HFFc6 (cell line): ENCODE data around the gene MACF1. TPM values are rescaled to one million over a fixed set of nuclear protein-coding genes. Genes with fewer than 3 reads are reported as not detected.

Source experiments
- DNase-seq: peaks from one replicate; pipeline ENCODE4 v3.0.0-alpha.2; 2018
- H3K27ac Mint-ChIP-seq: 2 replicates; pipeline ENCODE4 v1.8.0; 2020; ENCODE audit warnings: mild to moderate bottlenecking, mixed read lengths
- H3K27me3 Mint-ChIP-seq: 2 replicates; pipeline ENCODE4 v1.8.0; 2021; ENCODE audit warnings: mild to moderate bottlenecking, moderate library complexity, mixed read lengths; ENCODE audit not compliant: insufficient read depth
- H3K36me3 Mint-ChIP-seq: 2 replicates; pipeline ENCODE4 v1.8.0; 2021; ENCODE audit warnings: low read depth, mixed read lengths
- H3K4me1 Mint-ChIP-seq: 2 replicates; pipeline ENCODE4 v1.8.0; 2020; ENCODE audit warnings: low read depth, mixed read lengths
- H3K4me3 Mint-ChIP-seq: 2 replicates; pipeline ENCODE4 v1.8.0; 2020; ENCODE audit warnings: mild to moderate bottlenecking, moderate library complexity, mixed read lengths
- H3K9me3 Mint-ChIP-seq: 2 replicates; pipeline ENCODE4 v1.8.0; 2020; ENCODE audit warnings: mild to moderate bottlenecking, mixed read lengths
- CTCF ChIP-seq: fragments of 200-600 bp; sonication (generic); IDR thresholded peaks from 2 replicates; pipeline ENCODE4 v1.5.0; 2021; ENCODE audit warnings: antibody characterized with exemption, mild to moderate bottlenecking
- total RNA-seq, 6 experiments: library from RNA; stranded (reverse); fragmentation: NEBNext Ultra II Directional; extraction: Animal tissue kit (Norgen Biotek cat#: 25700); gene quantifications; 2 replicates in 1 of 6; 3 replicates in 5 of 6; pipeline ENCODE4 v1.2.3, GENCODE V29; 2021

Gene MACF1
- total RNA-seq, 6 experiments from 2014 or later: 201 to 308 (median 223) TPM

GRCh38 chr1:39213511-39214002, 9.1 kb downstream of the MACF1 start:
- peaks cover 63% of the 10 kb centered on the region for H3K4me1 Mint-ChIP-seq
- H3K9me3 Mint-ChIP-seq: no peaks in the 10 kb centered on the region
- peak; percentile 83 for DNase-seq
- no peak for TF ChIP-seq CTCF
- H3K27me3 Mint-ChIP-seq: peaks cover 1% of the 10 kb centered on the region; the same call in 1 of the 2 replicates
- H3K27ac Mint-ChIP-seq: peak overlapping the region; percentile 88
- H3K36me3 Mint-ChIP-seq: 0 out of 2 replicates have a peak, but pooled peaks cover 11% of the 10 kb centered on the region
- peak overlapping the region; percentile 68 for H3K4me3 Mint-ChIP-seq

GRCh38 chr1:39214021-39214713, 9.7 kb downstream of the MACF1 start:
- H3K4me3 Mint-ChIP-seq: peak overlapping the region; percentile 68
- TF ChIP-seq CTCF: no peak
- H3K27ac Mint-ChIP-seq: peak overlapping the region; percentile 88
- 0 out of 2 replicates have a peak, but pooled peaks cover 11% of the 10 kb centered on the region for H3K36me3 Mint-ChIP-seq
- peaks cover 65% of the 10 kb centered on the region for H3K4me1 Mint-ChIP-seq
- peak; percentile 52 for DNase-seq
- H3K9me3 Mint-ChIP-seq: no peaks in the 10 kb centered on the region
- peaks cover 1% of the 10 kb centered on the region; the same call in 1 of the 2 replicates for H3K27me3 Mint-ChIP-seq

GRCh38 chr1:39214714-39214997, 10.2 kb downstream of the MACF1 start:
- Mint-ChIP-seq H3K4me3 (peak overlapping the region; percentile 68), H3K36me3 (0 out of 2 replicates have a peak, but pooled peaks cover 7% of the 10 kb centered on the region), H3K9me3 (no peaks in the 10 kb centered on the region), H3K27me3 (peaks cover under 1% of the 10 kb centered on the region; the same call in 1 of the 2 replicates), H3K27ac (peak overlapping the region; percentile 88), H3K4me1 (peaks cover 65% of the 10 kb centered on the region)
- no peak for DNase-seq
- TF ChIP-seq CTCF: no peak

GRCh38 chr1:39214998-39215873, 10.7 kb downstream of the MACF1 start:
- no peak for TF ChIP-seq CTCF
- Mint-ChIP-seq H3K9me3 (no peaks in the 10 kb centered on the region), H3K27ac (peak overlapping the region; percentile 88), H3K4me3 (peak overlapping the region; percentile 68), H3K36me3 (0 out of 2 replicates have a peak, but pooled peaks cover 4% of the 10 kb centered on the region), H3K27me3 (no peaks in the 10 kb centered on the region; the same call in 1 of the 2 replicates), H3K4me1 (peaks cover 63% of the 10 kb centered on the region)
- peak; percentile 24 for DNase-seq

GRCh38 chr1:39216771-39217170, 12.3 kb downstream of the MACF1 start:
- H3K27ac Mint-ChIP-seq: peak overlapping the region; percentile 88
- no peak overlapping the region for H3K4me3 Mint-ChIP-seq
- no peak for TF ChIP-seq CTCF
- H3K9me3 Mint-ChIP-seq: no peaks in the 10 kb centered on the region
- no peak for DNase-seq
- H3K36me3 Mint-ChIP-seq: peaks cover 10% of the 10 kb centered on the region; the same call in 1 of the 2 replicates
- H3K4me1 Mint-ChIP-seq: peaks cover 71% of the 10 kb centered on the region
- H3K27me3 Mint-ChIP-seq: no peaks in the 10 kb centered on the region; the same call in 1 of the 2 replicates
